Panc1 (cell line): ENCODE measurements around the gene MACROD2. TPM values are rescaled to one million over a fixed set of nuclear protein-coding genes. Genes with fewer than 3 reads are reported as not detected.

ENCODE experiments used
- ATAC-seq: fragments of 200-7000 bp; cut with Tn5 transposase; 2 replicates; pipeline ENCODE4 v1.9.1; 2020; ENCODE audit warnings: mild to moderate bottlenecking, moderate library complexity
- BruUV-seq: library from RNA; stranded (reverse); fragments of 400-500 nt; replicated peaks from 2 replicates; lab custom pipeline; 2021; lab: Mats Ljungman, UMichigan
- CTCF ChIA-PET: fragments of 300-600 bp; sonication (Branson Sonifier 250); formaldehyde crosslinking; loops from one replicate; lab custom pipeline; 2022; ENCODE audit warnings: antibody characterized with exemption; lab: Charles Lee
- POLR2A ChIA-PET: fragments of 300-600 bp; sonication (Branson Sonifier 250); formaldehyde crosslinking; loops from one replicate; lab custom pipeline; 2022; ENCODE audit warnings: antibody characterized with exemption; lab: Charles Lee
- DNase-seq: peaks from one replicate; pipeline ENCODE4 v3.0.0-alpha.2; 2010; ENCODE audit warnings: low read depth, low spot score
- H3K27ac ChIP-seq: 2 replicates; pipeline ENCODE4 v1.5.1; 2011; ENCODE audit warnings: mild to moderate bottlenecking, low read length, inconsistent platforms
- H3K27me3 ChIP-seq: fragments of 200-500 bp; sonication (Bioruptor generic); 2 replicates; pipeline ENCODE4 v1.6.0; 2014; ENCODE audit warnings: low read length, inconsistent platforms; ENCODE audit not compliant: control insufficient read depth, insufficient read depth
- H3K36me3 ChIP-seq: fragments of 200-500 bp; sonication (Bioruptor generic); 2 replicates; pipeline ENCODE4 v1.5.1; 2014; ENCODE audit warnings: inconsistent platforms, mild to moderate bottlenecking, low read length, moderate library complexity; ENCODE audit not compliant: control insufficient read depth, insufficient read depth
- H3K4me1 ChIP-seq: 2 replicates; pipeline ENCODE4 v1.5.1; 2011; ENCODE audit warnings: inconsistent platforms, mild to moderate bottlenecking, low read length, moderate library complexity; ENCODE audit not compliant: control insufficient read depth, insufficient read depth
- H3K4me3 ChIP-seq, 2 experiments: 2 replicates each; pipeline ENCODE4 v1.5.1; 2011 to 2012; ENCODE audit warnings: low read depth in 2 of 2, low read length in 2 of 2, mild to moderate bottlenecking in 2 of 2, inconsistent platforms in 1 of 2, moderate library complexity in 1 of 2
- H3K9me3 ChIP-seq: fragments of 200-500 bp; sonication (Bioruptor generic); 2 replicates; pipeline ENCODE4 v1.5.1; 2014; ENCODE audit warnings: low read depth, mild to moderate bottlenecking, inconsistent platforms, low read length, moderate library complexity; ENCODE audit not compliant: control insufficient read depth, insufficient read depth
- CTCF ChIP-seq: fragments of 450-650 bp; IDR thresholded peaks from 2 replicates; pipeline ENCODE4 v1.5.1; 2017; ENCODE audit warnings: mild to moderate bottlenecking
- POLR2AphosphoS5 ChIP-seq: IDR thresholded peaks from 2 replicates; pipeline ENCODE4 v1.6.1; 2012; ENCODE audit warnings: mild to moderate bottlenecking, low read depth, low read length, moderate library complexity
- REST ChIP-seq, 2 experiments: IDR thresholded peaks; 2 replicates each; pipeline ENCODE4 v1.6.1; 2011 to 2012; ENCODE audit warnings: low read depth in 2 of 2, control low read depth in 1 of 2, low read length in 1 of 2, mild to moderate bottlenecking in 1 of 2, moderate library complexity in 1 of 2; ENCODE audit not compliant: insufficient read depth in 1 of 2
- SIN3A ChIP-seq: IDR thresholded peaks from 2 replicates; pipeline ENCODE4 v1.6.1; 2012; ENCODE audit warnings: low read depth, mild to moderate bottlenecking, low read length, moderate library complexity, borderline replicate concordance; ENCODE audit not compliant: insufficient read depth
- TCF7L2 ChIP-seq: IDR thresholded peaks from 2 replicates; pipeline ENCODE4 v1.6.1; 2011; ENCODE audit warnings: mild to moderate bottlenecking, low read depth, low read length, inconsistent platforms
- in situ Hi-C: cut with HindIII; loops from 2 replicates; pipeline ENCODE4 v1.10.0; 2016; ENCODE audit warnings: low sequenced_read_pairs, low pct_unique_long_range_greater_than_20kb
- intact Hi-C: fragments of 100-400 bp; cut with micrococcal nuclease; formaldehyde crosslinking; loops from one replicate; pipeline ENCODE4 v1.10.0; 2022; ENCODE audit not compliant: unreplicated experiment
- total RNA-seq: library from RNA; stranded (reverse); gene quantifications from one replicate; pipeline ENCODE4 v1.2.1, GENCODE V29; 2021; ENCODE audit not compliant: unreplicated experiment

Gene MACROD2
- total RNA-seq, 1 experiment from 2014 or later, result 1.2 TPM

GRCh38 chr20:15419856-15420255 lies 1424.5 kb downstream of the MACROD2 start:
- no peak for TF ChIP-seq POLR2AphosphoS5
- no peak for TF ChIP-seq CTCF
- TF ChIP-seq SIN3A, result no peak
- TF ChIP-seq REST (IDR thresholded peaks at IDR 0.05; ENCODE audit: insufficient read depth in 1 of 2, low read depth in 2 of 2, low read length in 1 of 2), result no peak
- no TSS peak for BruUV-seq
- intact Hi-C loops, result no loop called here
- no peak overlapping the region for H3K4me3 ChIP-seq
- H3K27me3 ChIP-seq, result no peaks in the 10 kb centered on the region
- ChIA-PET POLR2A (no interaction called here), CTCF (no interaction called here)
- no peak for DNase-seq
- H3K4me1 ChIP-seq, result no peaks in the 10 kb centered on the region
- H3K9me3 ChIP-seq, result no peaks in the 10 kb centered on the region
- H3K36me3 ChIP-seq, result no peaks in the 10 kb centered on the region
- in situ Hi-C loops, result no loop called here
- no peak for ATAC-seq
- H3K27ac ChIP-seq, result no peak overlapping the region

GRCh38 chr20:15422966-15423365 lies 1427.7 kb downstream of the MACROD2 start:
- H3K9me3 ChIP-seq, result no peaks in the 10 kb centered on the region
- H3K27ac ChIP-seq, result no peak overlapping the region
- H3K36me3 ChIP-seq, result no peaks in the 10 kb centered on the region
- POLR2A ChIA-PET, result no interaction called here
- H3K4me3 ChIP-seq, result no peak overlapping the region
- CTCF ChIA-PET, result no interaction called here
- H3K27me3 ChIP-seq, result no peaks in the 10 kb centered on the region
- ATAC-seq, result no peak
- no TSS peak for BruUV-seq
- no peak for DNase-seq
- in situ Hi-C loops (no loop called here), intact Hi-C loops (no loop called here)
- TF ChIP-seq REST (IDR thresholded peaks at IDR 0.05; ENCODE audit: insufficient read depth in 1 of 2, low read depth in 2 of 2, low read length in 1 of 2), result no peak
- no peak for TF ChIP-seq SIN3A
- no peak for TF ChIP-seq POLR2AphosphoS5
- TF ChIP-seq TCF7L2, result no peak
- TF ChIP-seq CTCF, result no peak
- no peaks in the 10 kb centered on the region for H3K4me1 ChIP-seq
